GM19467 (cell line): Measurements from ENCODE around the gene OR2D3.
"Not testable (repeated sequence)": the region's sequence is repeated elsewhere in the genome, so short reads cannot be mapped to it uniquely, and the experiment has no call there.

Experiments
- ATAC-seq: cut with Tn5 transposase; IDR thresholded peaks from one replicate; pipeline ENCODE4 v1.9.1; 2021; ENCODE audit warnings: mild to moderate bottlenecking, moderate library complexity; ENCODE audit not compliant: unreplicated experiment

Gene OR2D3

GRCh38 chr11:6927030-6927617 lies 6.3 kb downstream of the OR2D3 start:
- ATAC-seq, result peak; percentile 64

GRCh38 chr11:6928916-6929315 lies 8.1 kb downstream of the OR2D3 start:
- ATAC-seq, result no peak

GRCh38 chr11:6931146-6931713 lies 10.4 kb downstream of the OR2D3 start:
- no peak for ATAC-seq

GRCh38 chr11:6932145-6932544 lies 11.3 kb downstream of the OR2D3 start:
- ATAC-seq, result no peak

GRCh38 chr11:6941970-6942369 lies 21.2 kb downstream of the OR2D3 start:
- no peak for ATAC-seq

- ATAC-seq, result no peak
Observed at GRCh38 chr11:6943131-6943530, 22.3 kb downstream of the OR2D3 start.

GRCh38 chr11:6954248-6954647 lies 33.4 kb downstream of the OR2D3 start:
- ATAC-seq, result not testable (repeated sequence)

GRCh38 chr11:6962141-6962540 lies 41.3 kb downstream of the OR2D3 start:
- no peak for ATAC-seq

GRCh38 chr11:6962673-6963072 lies 41.9 kb downstream of the OR2D3 start:
- ATAC-seq, result no peak

- ATAC-seq, result no peak
Observed at GRCh38 chr11:6968816-6969215, 48.0 kb downstream of the OR2D3 start.

- ATAC-seq, result not testable (repeated sequence)
Observed at GRCh38 chr11:6969854-6970253, 49.1 kb downstream of the OR2D3 start.
